GM12874 (cell line): ENCODE data around the gene CARM1.

Experiments used
- TF ChIP-seq, protein P1 (sequence below): IDR thresholded peaks from 2 replicates; pipeline ENCODE4 v1.5.1; 2011; ENCODE audit warnings: low read depth, mild to moderate bottlenecking, control low read depth, low read length, moderate library complexity; ENCODE audit not compliant: insufficient read depth

Gene CARM1

DNA sequence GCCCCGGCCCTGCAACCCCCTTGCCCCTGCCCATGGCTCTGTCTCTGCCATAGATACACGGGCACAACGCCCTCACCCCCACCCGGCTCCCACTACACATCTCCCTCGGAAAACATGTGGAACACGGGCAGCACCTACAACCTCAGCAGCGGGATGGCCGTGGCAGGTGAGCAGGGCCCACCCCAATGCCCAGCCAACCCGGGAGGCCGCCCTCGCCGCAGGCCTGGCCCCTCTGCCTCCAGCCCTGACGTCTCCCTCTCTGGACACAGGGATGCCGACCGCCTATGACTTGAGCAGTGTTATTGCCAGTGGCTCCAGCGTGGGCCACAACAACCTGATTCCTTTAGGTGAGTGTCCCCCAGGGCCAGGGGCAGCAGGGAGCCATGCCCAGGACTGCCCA lies 49.4 kb downstream of the CARM1 start:
- TF ChIP-seq, protein P1, sequence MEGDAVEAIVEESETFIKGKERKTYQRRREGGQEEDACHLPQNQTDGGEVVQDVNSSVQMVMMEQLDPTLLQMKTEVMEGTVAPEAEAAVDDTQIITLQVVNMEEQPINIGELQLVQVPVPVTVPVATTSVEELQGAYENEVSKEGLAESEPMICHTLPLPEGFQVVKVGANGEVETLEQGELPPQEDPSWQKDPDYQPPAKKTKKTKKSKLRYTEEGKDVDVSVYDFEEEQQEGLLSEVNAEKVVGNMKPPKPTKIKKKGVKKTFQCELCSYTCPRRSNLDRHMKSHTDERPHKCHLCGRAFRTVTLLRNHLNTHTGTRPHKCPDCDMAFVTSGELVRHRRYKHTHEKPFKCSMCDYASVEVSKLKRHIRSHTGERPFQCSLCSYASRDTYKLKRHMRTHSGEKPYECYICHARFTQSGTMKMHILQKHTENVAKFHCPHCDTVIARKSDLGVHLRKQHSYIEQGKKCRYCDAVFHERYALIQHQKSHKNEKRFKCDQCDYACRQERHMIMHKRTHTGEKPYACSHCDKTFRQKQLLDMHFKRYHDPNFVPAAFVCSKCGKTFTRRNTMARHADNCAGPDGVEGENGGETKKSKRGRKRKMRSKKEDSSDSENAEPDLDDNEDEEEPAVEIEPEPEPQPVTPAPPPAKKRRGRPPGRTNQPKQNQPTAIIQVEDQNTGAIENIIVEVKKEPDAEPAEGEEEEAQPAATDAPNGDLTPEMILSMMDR, result no peak

DNA sequence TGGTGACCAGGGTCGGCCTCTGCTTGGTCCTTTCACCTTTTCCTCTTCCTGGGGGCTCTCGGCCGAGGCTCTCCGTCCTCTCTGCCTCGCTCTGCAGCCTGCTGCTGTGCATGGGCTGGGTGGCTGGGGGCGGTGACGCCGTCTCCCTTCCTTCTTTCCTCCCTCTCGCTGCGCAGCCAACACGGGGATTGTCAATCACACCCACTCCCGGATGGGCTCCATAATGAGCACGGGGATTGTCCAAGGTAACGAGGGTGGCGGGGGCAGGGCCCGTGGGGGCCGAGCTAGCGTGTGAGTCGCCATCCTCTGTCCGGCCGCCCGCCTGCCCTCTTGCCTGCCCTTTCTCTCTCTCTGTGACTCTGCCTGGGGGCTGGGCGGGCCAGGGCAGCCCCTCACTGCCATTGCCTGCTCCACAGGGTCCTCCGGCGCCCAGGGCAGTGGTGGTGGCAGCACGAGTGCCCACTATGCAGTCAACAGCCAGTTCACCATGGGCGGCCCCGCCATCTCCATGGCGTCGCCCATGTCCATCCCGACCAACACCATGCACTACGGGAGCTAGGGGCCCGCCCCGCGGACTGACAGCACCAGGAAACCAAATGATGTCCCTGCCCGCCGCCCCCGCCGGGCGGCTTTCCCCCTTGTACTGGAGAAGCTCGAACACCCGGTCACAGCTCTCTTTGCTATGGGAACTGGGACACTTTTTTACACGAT lies 50.0 kb downstream of the CARM1 start:
- TF ChIP-seq, protein P1, result no peak

DNA sequence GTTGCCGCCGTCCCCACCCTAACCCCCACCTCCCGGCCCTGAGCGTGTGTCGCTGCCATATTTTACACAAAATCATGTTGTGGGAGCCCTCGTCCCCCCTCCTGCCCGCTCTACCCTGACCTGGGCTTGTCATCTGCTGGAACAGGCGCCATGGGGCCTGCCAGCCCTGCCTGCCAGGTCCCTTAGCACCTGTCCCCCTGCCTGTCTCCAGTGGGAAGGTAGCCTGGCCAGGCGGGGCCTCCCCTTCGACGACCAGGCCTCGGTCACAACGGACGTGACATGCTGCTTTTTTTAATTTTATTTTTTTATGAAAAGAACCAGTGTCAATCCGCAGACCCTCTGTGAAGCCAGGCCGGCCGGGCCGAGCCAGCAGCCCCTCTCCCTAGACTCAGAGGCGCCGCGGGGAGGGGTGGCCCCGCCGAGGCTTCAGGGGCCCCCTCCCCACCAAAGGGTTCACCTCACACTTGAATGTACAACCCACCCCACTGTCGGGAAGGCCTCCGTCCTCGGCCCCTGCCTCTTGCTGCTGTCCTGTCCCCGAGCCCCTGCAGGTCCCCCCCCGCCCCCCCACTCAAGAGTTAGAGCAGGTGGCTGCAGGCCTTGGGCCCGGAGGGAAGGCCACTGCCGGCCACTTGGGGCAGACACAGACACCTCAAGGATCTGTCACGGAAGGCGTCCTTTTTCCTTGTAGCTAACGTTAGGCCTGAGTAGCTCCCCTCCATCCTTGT lies 50.7 kb downstream of the CARM1 start:
- TF ChIP-seq, protein P1, result no peak

DNA sequence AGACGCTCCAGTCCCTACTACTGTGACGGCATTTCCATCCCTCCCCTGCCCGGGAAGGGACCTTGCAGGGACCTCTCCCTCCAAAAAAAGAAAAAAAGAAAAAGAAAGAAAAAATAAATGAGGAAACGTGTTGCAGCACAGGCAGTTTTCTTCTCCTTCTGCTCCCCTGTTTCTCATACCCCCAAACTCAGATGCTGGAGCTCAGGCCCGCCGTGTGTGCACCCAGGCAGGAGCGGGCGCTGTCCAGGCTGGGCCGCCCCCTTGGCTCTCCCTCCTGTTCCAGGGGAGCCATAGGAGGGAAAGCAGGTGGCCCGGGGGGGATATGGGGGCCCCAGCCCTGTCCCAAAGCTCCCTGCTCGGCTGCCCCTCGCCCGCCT lies 51.3 kb downstream of the CARM1 start:
- TF ChIP-seq, protein P1, result no peak

DNA sequence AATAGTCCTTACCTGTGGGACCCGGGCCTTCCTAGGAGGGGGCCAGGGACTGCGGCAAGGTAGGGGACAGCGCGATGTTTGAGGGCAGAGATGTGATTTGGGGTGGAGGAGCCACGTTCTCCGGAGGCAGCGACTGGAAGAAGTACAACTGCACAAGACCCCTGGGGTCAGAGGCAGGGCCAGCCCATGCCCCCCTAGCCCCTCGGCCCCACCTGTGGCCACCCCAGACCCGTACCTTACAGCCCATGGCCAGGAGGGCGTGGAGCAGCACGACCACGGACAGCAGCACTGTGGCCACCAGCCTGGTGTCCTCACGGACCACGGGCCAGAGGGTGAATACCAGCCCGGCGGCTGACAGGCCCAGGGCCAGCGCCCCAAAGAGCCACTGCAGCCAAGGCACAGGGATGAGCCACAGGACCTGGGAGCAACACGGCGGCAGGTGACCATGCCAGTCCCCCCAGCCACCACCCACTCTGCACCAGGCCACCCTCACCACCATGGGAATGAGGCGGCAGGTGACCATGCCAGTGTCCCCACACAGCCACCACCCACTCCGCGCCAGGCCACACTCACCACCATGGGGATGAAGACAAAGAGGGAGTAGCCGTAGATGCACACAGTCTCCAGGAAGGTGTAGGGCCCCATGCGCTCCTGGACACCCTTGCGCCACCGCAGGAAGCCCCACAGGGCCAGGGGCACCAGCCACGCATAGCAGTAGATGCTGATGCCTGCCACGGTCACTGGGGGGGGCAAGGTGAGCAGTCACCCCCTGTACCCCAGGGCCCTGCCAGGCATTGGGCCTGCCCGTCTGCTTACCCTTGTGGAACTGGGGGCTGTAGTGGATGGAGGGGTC lies 52.1 kb downstream of the CARM1 start:
- TF ChIP-seq, protein P1, result no peak

DNA sequence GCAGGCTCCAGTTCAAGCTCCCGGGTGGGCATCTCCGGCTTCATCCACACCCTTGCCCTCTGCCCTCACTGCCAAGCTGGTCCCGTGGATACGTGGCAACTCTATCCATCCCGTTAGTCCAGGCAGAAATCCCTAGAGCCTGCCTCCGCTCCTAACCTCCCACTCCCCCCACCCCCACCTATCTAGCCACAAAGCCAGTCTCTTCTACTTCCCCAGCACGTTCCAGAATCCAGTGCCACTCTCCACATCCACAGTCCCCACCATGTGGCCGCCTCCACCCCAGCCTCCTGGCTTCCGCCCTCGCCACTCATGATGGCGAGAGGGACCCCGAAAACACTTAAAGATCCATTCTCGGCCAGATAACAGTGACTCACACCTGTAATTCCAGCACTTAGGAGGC lies 53.2 kb downstream of the CARM1 start:
- TF ChIP-seq, protein P1, result no peak
